CD4-positive, alpha-beta T cell treated with Interleukin-2 at 100 ng/mL for 4 hours (primary cell): ENCODE data around the gene KIF1A.

ENCODE experiments used
- DNase-seq: peaks from one replicate; pipeline ENCODE4 v3.0.0-alpha.2; 2020; ENCODE audit warnings: low spot score

KIF1A gene

GRCh38 chr2:240799033-240799820, 20.8 kb downstream of the KIF1A start:
- DNase-seq, result no peak

GRCh38 chr2:240798327-240798905, 21.6 kb downstream of the KIF1A start:
- no peak for DNase-seq

GRCh38 chr2:240797914-240798313, 22.1 kb downstream of the KIF1A start:
- no peak for DNase-seq

- no peak for DNase-seq
These were observed 22.5 kb downstream of the KIF1A start for GRCh38 chr2:240797500-240797895.

- no peak for DNase-seq
These were observed 23.2 kb downstream of the KIF1A start for GRCh38 chr2:240796543-240797499.

- DNase-seq, result no peak
These were observed 24.0 kb downstream of the KIF1A start for GRCh38 chr2:240795916-240796510.

- DNase-seq, result no peak
These were observed 24.6 kb downstream of the KIF1A start for GRCh38 chr2:240795454-240795853.

- no peak for DNase-seq
These were observed 25.8 kb downstream of the KIF1A start for GRCh38 chr2:240794178-240794721.

- no peak for DNase-seq
These were observed 26.5 kb downstream of the KIF1A start for GRCh38 chr2:240793313-240794177.

GRCh38 chr2:240792629-240793312, 27.2 kb downstream of the KIF1A start:
- no peak for DNase-seq

- DNase-seq, result no peak
These were observed 28.0 kb downstream of the KIF1A start for GRCh38 chr2:240791821-240792628.

GRCh38 chr2:240791221-240791800, 28.7 kb downstream of the KIF1A start:
- no peak for DNase-seq

GRCh38 chr2:240790370-240791220, 29.4 kb downstream of the KIF1A start:
- no peak for DNase-seq

GRCh38 chr2:240789501-240790369, 30.3 kb downstream of the KIF1A start:
- DNase-seq, result no peak

- no peak for DNase-seq
These were observed 31.0 kb downstream of the KIF1A start for GRCh38 chr2:240789051-240789453.

- DNase-seq, result no peak
These were observed 31.5 kb downstream of the KIF1A start for GRCh38 chr2:240788482-240788881.
